ENCODE data around the gene SLC35B2. TPM values are rescaled to one million over a fixed set of nuclear protein-coding genes. Genes with fewer than 3 reads are reported as not detected.

The SLC35B2 gene
- total and polyA plus RNA-seq, 2 experiments from 2014 or later: 74.1 to 104 TPM

- peak overlapping the region; percentile 51 for H3K27ac ChIP-seq
- H3K4me3 ChIP-seq: no peak overlapping the region
- H4K20me1 ChIP-seq (ENCODE audit: insufficient read depth, poor library complexity, severe bottlenecking): no peaks in the 10 kb centered on the region
- no peaks in the 10 kb centered on the region for H3K27me3 ChIP-seq
- TF ChIP-seq EZH2 (IDR thresholded peaks at IDR 0.05; ENCODE audit: borderline replicate concordance): no peak
- peaks cover 5% of the 10 kb centered on the region for H3K79me2 ChIP-seq
- 63% methylated on average over 8 of the region's 8 CpGs for WGBS (ENCODE audit: low lambda C conversion rate, missing lambda C conversion rate)
- H3K4me1 ChIP-seq (ENCODE audit: insufficient read depth): peaks cover 42% of the 10 kb centered on the region
- no peak for DNase-seq (ENCODE audit: low spot score)
- H3K4me2 ChIP-seq: peak overlapping the region; percentile 61
- no peak overlapping the region for H2AFZ ChIP-seq
- H3K9me3 ChIP-seq (ENCODE audit: low read depth): no peaks in the 10 kb centered on the region
- H3K9me2 ChIP-seq (replicated peaks; ENCODE audit: insufficient read depth): no peaks in the 10 kb centered on the region
- no peaks in the 10 kb centered on the region for H3K36me3 ChIP-seq (replicated peaks; ENCODE audit: insufficient read depth, low read depth)
Observed at GRCh38 chr6:44225579-44226325, 31.6 kb downstream of the SLC35B2 start.

DNA sequence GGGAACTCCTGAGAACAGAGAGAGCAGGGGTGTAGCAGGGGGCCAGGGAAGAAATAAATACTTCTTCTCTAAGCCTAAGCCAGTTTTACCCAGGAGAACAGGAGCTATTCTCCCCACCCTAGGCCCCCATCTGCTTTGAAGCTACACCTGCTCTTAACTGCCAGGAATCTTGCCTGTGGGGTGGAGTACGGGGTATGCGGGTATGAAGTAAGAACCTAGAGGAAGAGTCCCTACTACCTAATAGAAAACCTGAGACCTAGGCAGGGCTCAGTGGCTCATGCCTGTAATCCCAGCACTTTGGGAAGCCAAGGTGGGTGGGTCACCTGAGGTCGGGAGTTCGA is 32.4 kb downstream of the SLC35B2 start:
- TF ChIP-seq CTCF (IDR thresholded peaks at IDR 0.05; ENCODE audit: poor library complexity) (no peak), EZH2 (IDR thresholded peaks at IDR 0.05; ENCODE audit: borderline replicate concordance) (no peak), EZH2phosphoT487 (IDR thresholded peaks at IDR 0.05; ENCODE audit: low read depth, severe bottlenecking, unreplicated experiment) (no peak)
- H3K4me3 ChIP-seq: no peak overlapping the region
- no peaks in the 10 kb centered on the region for H3K9me2 ChIP-seq (replicated peaks; ENCODE audit: insufficient read depth)
- H3K4me2 ChIP-seq: peak overlapping the region; percentile 100
- no peaks in the 10 kb centered on the region for H3K9me3 ChIP-seq (ENCODE audit: low read depth)
- no peak for DNase-seq (ENCODE audit: low spot score)
- no peaks in the 10 kb centered on the region for H4K20me1 ChIP-seq (ENCODE audit: insufficient read depth, poor library complexity, severe bottlenecking)
- no peaks in the 10 kb centered on the region for H3K27me3 ChIP-seq
- peaks cover 44% of the 10 kb centered on the region for H3K4me1 ChIP-seq (ENCODE audit: insufficient read depth)
- no peaks in the 10 kb centered on the region for H3K36me3 ChIP-seq (replicated peaks; ENCODE audit: insufficient read depth, low read depth)
- H2AFZ ChIP-seq: no peak overlapping the region
- H3K27ac ChIP-seq: no peak overlapping the region
- WGBS (ENCODE audit: low lambda C conversion rate, missing lambda C conversion rate): 82% methylated on average over 4 of the region's 4 CpGs
- peaks cover 6% of the 10 kb centered on the region for H3K79me2 ChIP-seq

- DNase-seq (ENCODE audit: low spot score): no peak
- Histone ChIP-seq H3K4me2 (peak overlapping the region; percentile 100), H3K36me3 (replicated peaks; ENCODE audit: insufficient read depth, low read depth) (no peaks in the 10 kb centered on the region), H3K9me2 (replicated peaks; ENCODE audit: insufficient read depth) (no peaks in the 10 kb centered on the region), H3K27ac (no peak overlapping the region), H3K79me2 (peaks cover 8% of the 10 kb centered on the region), H3K9me3 (ENCODE audit: low read depth) (no peaks in the 10 kb centered on the region), H3K4me3 (peak overlapping the region; percentile 82), H4K20me1 (ENCODE audit: insufficient read depth, poor library complexity, severe bottlenecking) (no peaks in the 10 kb centered on the region), H3K27me3 (no peaks in the 10 kb centered on the region), H2AFZ (no peak overlapping the region), H3K4me1 (ENCODE audit: insufficient read depth) (peaks cover 47% of the 10 kb centered on the region)
- TF ChIP-seq CTCF (IDR thresholded peaks at IDR 0.05; ENCODE audit: poor library complexity): no peak
- TF ChIP-seq EZH2 (IDR thresholded peaks at IDR 0.05; ENCODE audit: borderline replicate concordance): no peak
- no peak for TF ChIP-seq EZH2phosphoT487 (IDR thresholded peaks at IDR 0.05; ENCODE audit: low read depth, severe bottlenecking, unreplicated experiment)
- WGBS (ENCODE audit: low lambda C conversion rate, missing lambda C conversion rate): 13% methylated on average over 10 of the region's 18 CpGs
Observed at GRCh38 chr6:44224029-44224964, 33.0 kb downstream of the SLC35B2 start.
